H1 (cell line): ENCODE measurements around the gene KLF12. TPM values are rescaled to one million over a fixed set of nuclear protein-coding genes. Genes with fewer than 3 reads are reported as not detected.

Source experiments
- CBX5 ChIP-seq: fragments of 300-800, 300-1000 bp; sonication (generic); IDR thresholded peaks from 2 replicates; pipeline ENCODE4 v1.7.1; 2016; ENCODE audit warnings: antibody characterized with exemption, low read length, low read depth
- CHD2 ChIP-seq: IDR thresholded peaks from 2 replicates; pipeline ENCODE4 v1.6.1; 2012; ENCODE audit warnings: low read length, improper control_type of control experiment
- KDM5A ChIP-seq: fragments of 200-600 bp; IDR thresholded peaks from 2 replicates; pipeline ENCODE4 v1.7.1; 2012; ENCODE audit warnings: mild to moderate bottlenecking, low read length, inconsistent platforms, mixed read lengths
- MAFK ChIP-seq: IDR thresholded peaks from 2 replicates; pipeline ENCODE4 v1.6.1; 2012; ENCODE audit warnings: low read depth, mild to moderate bottlenecking, improper control_type of control experiment, low read length
- SP1 ChIP-seq: IDR thresholded peaks from 2 replicates; pipeline ENCODE4 v1.6.1; 2011; ENCODE audit warnings: low read depth, low read length
- polyA plus RNA-seq, 7 experiments: library from polyadenylated mRNA; depleted of rRNA in 3 of 7; stranded (reverse) in 5 of 7; unstranded in 2 of 7; fragments of >200 nt in 5 of 7; fragments of 200-250 nt in 2 of 7; gene quantifications; 1 replicate in 5 of 7; 2 replicates in 1 of 7; 4 replicates in 1 of 7; pipeline versions ENCODE4 v1.2.1 to v1.2.3, GENCODE V29; 2011 to 2013; ENCODE audit warnings: missing spikeins in 2 of 7, mixed read lengths in 2 of 7
- total RNA-seq: library from RNA; stranded (reverse); fragmentation: NEBNext Ultra II Directional; extraction: Animal tissue kit (Norgen Biotek cat#: 25700); gene quantifications from 2 replicates; pipeline ENCODE4 v1.2.1, GENCODE V29; 2021
- TF ChIP-seq, protein P1 (sequence below): IDR thresholded peaks from 2 replicates; pipeline ENCODE4 v1.6.1; 2012; ENCODE audit warnings: inconsistent platforms

KLF12 gene
- total and polyA plus RNA-seq, 2 of the 8 experiments (the other 6 are each of a cell fraction or from before 2014, with no cell fraction given), result 6.6 to 12.1 TPM

GRCh38 chr13:74093691-74094090 lies 40.5 kb downstream of the KLF12 start (continued):
- TF ChIP-seq, protein P1, sequence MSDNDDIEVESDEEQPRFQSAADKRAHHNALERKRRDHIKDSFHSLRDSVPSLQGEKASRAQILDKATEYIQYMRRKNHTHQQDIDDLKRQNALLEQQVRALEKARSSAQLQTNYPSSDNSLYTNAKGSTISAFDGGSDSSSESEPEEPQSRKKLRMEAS, result no peak
- TF ChIP-seq SP1 (no peak), MAFK (no peak), CHD2 (no peak), CBX5 (no peak), KDM5A (no peak)
- TF ChIP-seq, all 59 proteins: peak for 0
